ENCODE measurements around the gene CERT1. TPM values are rescaled to one million over a fixed set of nuclear protein-coding genes. Genes with fewer than 3 reads are reported as not detected.

The CERT1 gene
- total and polyA plus RNA-seq, 9 of the 15 experiments (the other 6 are each of a cell fraction or from before 2014, with no cell fraction given) = 3.4 to 24.7 (median 9.8) TPM

- no peaks in the 10 kb centered on the region for H3K79me2 ChIP-seq (ENCODE audit: control insufficient read depth, insufficient read depth, low read length)
- H3K9me3 ChIP-seq (replicated peaks; ENCODE audit: control insufficient read depth, insufficient read depth, low read depth, low read length) = no peaks in the 10 kb centered on the region
- no peaks in the 10 kb centered on the region for H4K20me1 ChIP-seq (replicated peaks; ENCODE audit: control insufficient read depth, insufficient read depth, low read length)
- peak overlapping the region; percentile 66 for H2AFZ ChIP-seq (ENCODE audit: low read depth, low read length)
- no peak overlapping the region for H3K27ac ChIP-seq (ENCODE audit: extremely low read depth, low read depth, low read length)
- H3K4me3 ChIP-seq = no peak overlapping the region
- H3K4me1 ChIP-seq (replicated peaks in 1 of 2; ENCODE audit: control insufficient read depth in 2 of 2, insufficient read depth in 2 of 2, low read length in 2 of 2) = peaks cover 0 to 7% of the 10 kb centered on the region in 2 experiments; a peak in 3 of 5 replicates
- no TSS peak for BruUV-seq (replicated peaks)
- WGBS (ENCODE audit: insufficient coverage, low coverage, missing lambda C conversion rate) = 74% methylated on average over 4 of the region's 4 CpGs
- ATAC-seq (no peak), DNase-seq (ENCODE audit: extremely low read depth in 1 of 4, low spot score in 3 of 4) (no peak), FAIRE-seq (no peak)
- no peak overlapping the region for H3K9ac ChIP-seq (ENCODE audit: insufficient read depth in 1 of 2, low read depth in 2 of 2, low read length in 2 of 2)
- H3K9me1 ChIP-seq (ENCODE audit: control insufficient read depth, insufficient read depth, low read length) = no peaks in the 10 kb centered on the region
- no peaks in the 10 kb centered on the region for H3K27me3 ChIP-seq (ENCODE audit: control insufficient read depth in 2 of 2, insufficient read depth in 2 of 2, low read length in 2 of 2)
- CTCF ChIA-PET (ENCODE audit: low intra/inter-chr PET ratio) = no interaction called here
- in situ Hi-C loops (cut with MboI) (no loop called here), intact Hi-C loops (cut with micrococcal nuclease) (no loop called here)
- no peak overlapping the region for H3K4me2 ChIP-seq (ENCODE audit: insufficient read depth, low read length)
- POLR2A ChIA-PET = interaction anchor here (1.0 kb wide), 1 partner anchor 12 kb away, joined by 3 read pairs; no protein-coding TSS in a partner anchor
- no peaks in the 10 kb centered on the region for H3K36me3 ChIP-seq (ENCODE audit: control insufficient read depth, insufficient read depth, low read length)
- no peak for TF ChIP-seq THRA (IDR thresholded peaks at IDR 0.05)
- TF ChIP-seq, protein P1, sequence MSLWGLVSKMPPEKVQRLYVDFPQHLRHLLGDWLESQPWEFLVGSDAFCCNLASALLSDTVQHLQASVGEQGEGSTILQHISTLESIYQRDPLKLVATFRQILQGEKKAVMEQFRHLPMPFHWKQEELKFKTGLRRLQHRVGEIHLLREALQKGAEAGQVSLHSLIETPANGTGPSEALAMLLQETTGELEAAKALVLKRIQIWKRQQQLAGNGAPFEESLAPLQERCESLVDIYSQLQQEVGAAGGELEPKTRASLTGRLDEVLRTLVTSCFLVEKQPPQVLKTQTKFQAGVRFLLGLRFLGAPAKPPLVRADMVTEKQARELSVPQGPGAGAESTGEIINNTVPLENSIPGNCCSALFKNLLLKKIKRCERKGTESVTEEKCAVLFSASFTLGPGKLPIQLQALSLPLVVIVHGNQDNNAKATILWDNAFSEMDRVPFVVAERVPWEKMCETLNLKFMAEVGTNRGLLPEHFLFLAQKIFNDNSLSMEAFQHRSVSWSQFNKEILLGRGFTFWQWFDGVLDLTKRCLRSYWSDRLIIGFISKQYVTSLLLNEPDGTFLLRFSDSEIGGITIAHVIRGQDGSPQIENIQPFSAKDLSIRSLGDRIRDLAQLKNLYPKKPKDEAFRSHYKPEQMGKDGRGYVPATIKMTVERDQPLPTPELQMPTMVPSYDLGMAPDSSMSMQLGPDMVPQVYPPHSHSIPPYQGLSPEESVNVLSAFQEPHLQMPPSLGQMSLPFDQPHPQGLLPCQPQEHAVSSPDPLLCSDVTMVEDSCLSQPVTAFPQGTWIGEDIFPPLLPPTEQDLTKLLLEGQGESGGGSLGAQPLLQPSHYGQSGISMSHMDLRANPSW (CRISPR knock-in tag; IDR thresholded peaks at IDR 0.05) = no peak
- TF ChIP-seq ZNF3 (CRISPR knock-in tag; IDR thresholded peaks at IDR 0.05) = no peak
- TF ChIP-seq CHCHD3 (CRISPR knock-in tag; IDR thresholded peaks at IDR 0.05) = no peak
- no peak for TF ChIP-seq RBM25 (IDR thresholded peaks at IDR 0.05; ENCODE audit: low read depth, low read length, severe bottlenecking)
- TF ChIP-seq ELF4 (CRISPR knock-in tag; IDR thresholded peaks at IDR 0.05) = no peak
- TF ChIP-seq ZNF780A (CRISPR knock-in tag; IDR thresholded peaks at IDR 0.05) = no peak
Observed at GRCh38 chr5:75331095-75332090, 180.0 kb downstream of the CERT1 start.
